ENCODE results near the gene YARS2. TPM values are rescaled to one million over a fixed set of nuclear protein-coding genes. Genes with fewer than 3 reads are reported as not detected.

Gene YARS2
- total and polyA plus RNA-seq, 12 donors = 6.9 to 53.4 (median 19.3) TPM

DNA sequence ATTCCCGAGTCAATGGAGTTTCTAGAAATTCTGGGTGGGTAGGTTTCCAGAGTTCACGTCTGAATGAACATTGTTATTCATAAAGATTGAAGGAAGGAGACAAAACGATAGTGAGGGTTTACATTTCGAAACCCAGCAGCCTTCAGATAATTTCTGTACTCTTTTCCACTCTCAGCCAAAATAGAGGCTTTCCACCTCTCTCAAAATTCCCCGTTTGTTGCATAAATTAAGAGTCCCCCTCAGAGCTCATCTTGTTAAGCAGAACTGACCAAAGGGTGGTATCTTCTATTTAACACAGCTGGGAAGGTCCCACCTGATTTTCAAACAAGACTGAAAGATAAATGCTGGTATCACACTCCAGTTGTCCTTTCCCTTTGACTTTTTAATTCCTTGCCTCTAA is 21.5 kb upstream of the YARS2 start:
- intact Hi-C loops (cut with DNase I) = no loop called here
- TF ChIP-seq POLR2A (IDR thresholded peaks at IDR 0.05) (no peak), CTCF (IDR thresholded peaks at IDR 0.05) (no peak)
- 54 to 65% (median 59%) methylated on average over 5 of the region's 5 CpGs for WGBS, 4 donors
- no peak overlapping the region for H3K4me3 ChIP-seq
- H3K4me1 ChIP-seq (replicated peaks in 1 of 2) = no peaks in the 10 kb centered on the region
- no peak for DNase-seq
- no peaks in the 10 kb centered on the region for H3K36me3 ChIP-seq (replicated peaks in 1 of 2)
- H3K27ac ChIP-seq = no peak overlapping the region
- H3K9me3 ChIP-seq (replicated peaks in 1 of 3) = no peaks in the 10 kb centered on the region
- no peaks in the 10 kb centered on the region for H3K27me3 ChIP-seq

DNA sequence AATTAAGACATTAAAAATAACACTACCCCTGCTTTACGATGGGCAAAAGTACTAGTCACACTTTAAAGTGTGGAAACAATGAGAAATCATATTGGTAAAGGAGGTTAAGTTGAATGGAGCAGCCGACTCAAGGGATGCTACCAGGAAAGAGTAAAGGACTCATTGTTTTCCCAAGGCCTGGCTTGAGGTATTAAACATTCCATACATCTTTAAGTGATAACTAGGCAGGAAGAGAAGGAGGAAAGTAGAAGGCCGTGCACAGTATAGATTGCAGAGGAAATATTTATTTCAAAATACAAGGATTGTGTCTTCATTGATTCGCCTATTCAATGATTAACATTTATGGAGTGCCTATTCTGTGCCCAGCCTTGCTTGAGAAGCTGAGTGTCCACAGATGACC is 20.6 kb upstream of the YARS2 start:
- H3K27me3 ChIP-seq = no peaks in the 10 kb centered on the region
- H3K36me3 ChIP-seq (replicated peaks in 1 of 2) = no peaks in the 10 kb centered on the region
- H3K9me3 ChIP-seq (replicated peaks in 1 of 3) = no peaks in the 10 kb centered on the region
- 67 to 80% (median 72%) methylated on average over 4 of the region's 4 CpGs for WGBS, 4 donors
- no peak overlapping the region for H3K4me3 ChIP-seq
- H3K27ac ChIP-seq = no peak overlapping the region
- intact Hi-C loops (cut with DNase I) = no loop called here
- DNase-seq = no peak
- no peak for TF ChIP-seq CTCF (IDR thresholded peaks at IDR 0.05)
- TF ChIP-seq POLR2A (IDR thresholded peaks at IDR 0.05) = no peak
- no peaks in the 10 kb centered on the region for H3K4me1 ChIP-seq (replicated peaks in 1 of 2)

- Histone ChIP-seq H3K27me3 (no peaks in the 10 kb centered on the region), H3K27ac (no peak overlapping the region), H3K9me3 (replicated peaks in 1 of 3) (no peaks in the 10 kb centered on the region), H3K4me1 (replicated peaks in 1 of 2) (no peaks in the 10 kb centered on the region), H3K36me3 (replicated peaks in 1 of 2) (no peaks in the 10 kb centered on the region), H3K4me3 (no peak overlapping the region)
- no peak for DNase-seq
- intact Hi-C loops (cut with DNase I) = no loop called here
- TF ChIP-seq CTCF (IDR thresholded peaks at IDR 0.05) = no peak
- no peak for TF ChIP-seq POLR2A (IDR thresholded peaks at IDR 0.05)
- 40 to 52% (median 43%) methylated on average over 6 of the region's 6 CpGs for WGBS, 4 donors
Observed at GRCh38 chr12:32773691-32774090, 18.0 kb upstream of the YARS2 start.

GRCh38 chr12:32770141-32770540 is 14.4 kb upstream of the YARS2 start:
- Histone ChIP-seq H3K4me3 (no peak overlapping the region), H3K36me3 (replicated peaks in 1 of 2) (no peaks in the 10 kb centered on the region), H3K9me3 (replicated peaks in 1 of 3) (no peaks in the 10 kb centered on the region), H3K4me1 (replicated peaks in 1 of 2) (no peaks in the 10 kb centered on the region), H3K27me3 (no peaks in the 10 kb centered on the region), H3K27ac (no peak overlapping the region)
- DNase-seq = no peak
- TF ChIP-seq POLR2A (IDR thresholded peaks at IDR 0.05) = no peak
- no peak for TF ChIP-seq CTCF (IDR thresholded peaks at IDR 0.05)
- 34 to 54% (median 46%) methylated on average over 1 of the region's 1 CpG for WGBS, 4 donors
- intact Hi-C loops (cut with DNase I) = no loop called here

Measured in adrenal gland (tissue), 12 donors.